NCI-H146 treated with DMSO at 0.1 percent for 48 hours (cell line): ENCODE results near the gene BMP6.

Experiments used
- DNase-seq: peaks from one replicate; lab custom pipeline; 2025; ENCODE audit not compliant: unreplicated experiment; lab: John Stamatoyannopoulos, UW

The BMP6 gene

GRCh38 chr6:7725849-7726415 is at the start of gene BMP6:
TSS of gene BMP6 (plus strand) at chr6:7726099. CDS start at chr6:7726956, 857 bp downstream.
- peak; percentile 67 for DNase-seq

GRCh38 chr6:7677229-7677628 is 48.7 kb upstream of the BMP6 start:
- DNase-seq, result no peak

GRCh38 chr6:7680393-7681075 is 45.4 kb upstream of the BMP6 start:
- no peak for DNase-seq

- DNase-seq, result no peak
Observed at GRCh38 chr6:7681449-7681848, 44.5 kb upstream of the BMP6 start.

- DNase-seq, result no peak
Observed at GRCh38 chr6:7684076-7684475, 41.8 kb upstream of the BMP6 start.

- peak; percentile 29 for DNase-seq
Observed at GRCh38 chr6:7684843-7685242, 41.1 kb upstream of the BMP6 start.

GRCh38 chr6:7685276-7685675 is 40.6 kb upstream of the BMP6 start:
- no peak for DNase-seq

- no peak for DNase-seq
Observed at GRCh38 chr6:7687145-7688111, 38.5 kb upstream of the BMP6 start.

- no peak for DNase-seq
Observed at GRCh38 chr6:7691021-7691420, 34.9 kb upstream of the BMP6 start.

- DNase-seq, result peak; percentile 5
Observed at GRCh38 chr6:7691675-7692452, 34.0 kb upstream of the BMP6 start.

- DNase-seq, result no peak
Observed at GRCh38 chr6:7692453-7692784, 33.5 kb upstream of the BMP6 start.

- DNase-seq, result no peak
Observed at GRCh38 chr6:7693827-7694226, 32.1 kb upstream of the BMP6 start.

- DNase-seq, result no peak
Observed at GRCh38 chr6:7696061-7696460, 29.8 kb upstream of the BMP6 start.

- no peak for DNase-seq
Observed at GRCh38 chr6:7697432-7697819, 28.5 kb upstream of the BMP6 start.

- DNase-seq, result no peak
Observed at GRCh38 chr6:7697820-7698623, 27.9 kb upstream of the BMP6 start.

- no peak for DNase-seq
Observed at GRCh38 chr6:7701212-7701834, 24.6 kb upstream of the BMP6 start.

GRCh38 chr6:7703148-7703680 is 22.7 kb upstream of the BMP6 start:
- DNase-seq, result no peak

GRCh38 chr6:7705483-7705882 is 20.4 kb upstream of the BMP6 start:
- no peak for DNase-seq

GRCh38 chr6:7706269-7706668 is 19.6 kb upstream of the BMP6 start:
- DNase-seq, result no peak

GRCh38 chr6:7707787-7708186 is 18.1 kb upstream of the BMP6 start:
- no peak for DNase-seq
